HS-27A (cell line): ENCODE results near the gene TMEM267.
A peak's percentile ranks its signal among the peaks of the same experiment; 100 is the strongest.
"Not testable (repeated sequence)": the region's sequence is repeated elsewhere in the genome, so short reads cannot be mapped to it uniquely, and the experiment has no call there.

Source experiments
- DNase-seq: peaks from one replicate; pipeline ENCODE4 v3.0.0-alpha.2; 2012; ENCODE audit warnings: low read depth, missing footprints

TMEM267 gene, protein sequence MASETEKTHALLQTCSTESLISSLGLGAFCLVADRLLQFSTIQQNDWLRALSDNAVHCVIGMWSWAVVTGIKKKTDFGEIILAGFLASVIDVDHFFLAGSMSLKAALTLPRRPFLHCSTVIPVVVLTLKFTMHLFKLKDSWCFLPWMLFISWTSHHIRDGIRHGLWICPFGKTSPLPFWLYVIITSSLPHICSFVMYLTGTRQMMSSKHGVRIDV

DNA sequence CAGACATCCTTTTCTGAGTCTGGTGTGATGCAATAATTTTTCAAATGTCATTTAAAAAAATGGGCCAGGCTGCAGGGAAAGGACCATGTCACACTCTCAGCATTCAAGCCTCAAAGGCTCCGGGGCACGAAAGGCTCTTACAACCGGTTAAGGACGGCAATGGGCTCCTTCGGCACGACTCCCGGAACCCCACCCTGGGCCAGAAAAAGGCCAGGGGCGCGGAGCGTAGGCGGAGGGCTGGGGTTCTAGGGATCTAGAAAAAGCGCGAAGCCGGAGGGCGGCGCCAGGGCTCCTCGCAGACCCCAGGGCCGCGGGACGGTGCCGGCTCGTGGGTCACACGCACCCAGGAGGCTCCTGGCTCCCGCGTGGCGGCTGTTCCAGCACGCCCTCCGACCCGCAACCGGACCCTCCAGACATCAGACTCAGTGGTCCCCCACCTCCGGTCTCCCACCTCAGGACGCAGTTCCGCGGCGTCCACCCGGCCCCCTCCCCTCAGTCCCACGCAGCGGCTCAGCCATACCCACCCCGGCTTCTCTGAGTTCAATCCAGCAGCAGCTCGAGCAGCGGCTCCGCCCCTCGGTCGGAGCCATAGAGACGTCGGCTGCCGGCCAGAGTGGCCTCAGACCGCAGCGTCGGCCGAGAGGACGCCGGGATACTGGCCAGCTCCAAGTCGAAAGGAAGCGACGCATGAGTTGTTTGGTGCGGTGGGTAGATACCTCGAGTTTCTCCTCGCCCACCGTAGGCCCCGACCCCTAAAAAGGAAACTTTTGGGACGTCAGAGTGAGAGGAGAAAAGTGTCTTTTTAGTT, at the start of gene TMEM267:
Gene TMEM267, minus strand, starts transcription at position 568 of the 808 bp plus-strand sequence. CDS start 29,896 bp downstream, outside the sequence.
- DNase-seq, result peak; percentile 80

DNA sequence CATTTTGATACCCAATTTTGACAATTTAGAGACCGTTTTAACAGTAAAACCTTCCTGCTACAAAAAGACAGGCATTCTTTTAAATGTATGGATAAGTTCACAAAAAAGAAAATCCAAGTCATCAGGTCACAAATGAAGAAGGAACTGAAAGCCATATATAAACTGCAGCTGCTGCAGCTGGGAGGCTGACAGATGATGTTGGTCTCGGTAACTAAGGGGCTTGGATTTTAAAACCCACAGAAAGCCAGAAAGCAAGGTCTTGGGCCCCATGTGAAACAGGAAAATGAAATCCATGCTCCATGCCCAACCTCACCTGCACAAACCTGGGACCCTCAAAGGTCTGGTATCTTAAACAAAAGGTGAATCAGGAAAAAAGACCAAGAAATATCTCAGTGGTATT, 47.0 kb upstream of the TMEM267 start:
- no peak for DNase-seq

DNA sequence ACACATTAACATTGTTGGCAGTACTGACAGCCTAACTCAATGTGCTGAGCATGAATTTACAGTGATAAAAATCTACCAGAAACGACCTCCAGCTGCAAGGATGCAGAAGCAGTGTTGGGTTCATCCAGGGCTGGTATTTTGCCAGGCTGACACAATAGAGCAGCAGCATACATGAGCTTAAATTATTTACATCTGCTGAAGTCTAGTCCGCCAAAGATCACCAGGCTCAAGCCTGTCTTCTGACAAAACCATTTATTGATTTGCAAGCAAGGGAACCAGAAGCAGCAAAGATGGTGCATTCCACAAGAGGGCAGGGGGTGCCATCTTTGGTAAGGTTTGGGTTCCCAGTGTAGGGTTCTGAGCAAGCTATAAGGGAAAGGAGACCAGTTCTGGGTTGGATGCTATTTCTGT, 40.0 kb upstream of the TMEM267 start:
- no peak for DNase-seq

DNA sequence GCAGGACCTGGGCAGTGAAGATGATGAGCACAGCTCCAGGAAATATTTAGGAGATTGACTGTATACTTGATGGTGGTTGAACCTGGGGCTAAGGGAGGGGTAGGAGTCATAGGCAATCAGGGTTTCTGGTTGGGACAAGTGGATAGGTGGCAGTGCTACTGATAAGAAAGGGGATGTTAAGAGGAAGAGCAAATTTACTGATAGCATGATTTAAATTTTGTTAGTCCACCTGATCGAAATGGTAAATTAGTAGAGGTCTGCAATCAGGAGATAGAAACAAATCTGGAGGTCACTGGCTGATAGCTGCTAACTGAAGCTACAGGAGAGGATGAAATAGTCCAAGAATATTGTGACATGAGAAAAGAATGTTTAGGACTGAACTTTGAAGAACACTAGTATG, 37.0 kb upstream of the TMEM267 start:
- DNase-seq, result no peak

DNA sequence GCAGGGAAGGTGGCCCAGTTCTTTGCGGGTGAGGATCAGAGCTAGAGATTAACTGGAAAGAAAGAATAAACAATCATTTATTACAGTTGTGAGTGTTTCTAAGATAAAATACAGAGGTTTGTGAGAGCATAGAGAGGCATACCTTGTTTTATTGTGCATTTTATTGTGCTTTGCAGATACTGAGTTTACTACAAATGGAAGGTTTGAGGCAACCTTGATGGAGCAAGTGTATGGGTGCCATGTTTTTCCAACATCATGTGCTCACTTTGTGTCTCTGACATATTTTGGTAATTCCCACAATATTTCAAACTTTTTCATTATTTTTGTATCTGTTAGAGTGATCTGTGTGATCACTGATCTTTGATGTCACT, 32.0 kb upstream of the TMEM267 start:
- DNase-seq, result no peak

DNA sequence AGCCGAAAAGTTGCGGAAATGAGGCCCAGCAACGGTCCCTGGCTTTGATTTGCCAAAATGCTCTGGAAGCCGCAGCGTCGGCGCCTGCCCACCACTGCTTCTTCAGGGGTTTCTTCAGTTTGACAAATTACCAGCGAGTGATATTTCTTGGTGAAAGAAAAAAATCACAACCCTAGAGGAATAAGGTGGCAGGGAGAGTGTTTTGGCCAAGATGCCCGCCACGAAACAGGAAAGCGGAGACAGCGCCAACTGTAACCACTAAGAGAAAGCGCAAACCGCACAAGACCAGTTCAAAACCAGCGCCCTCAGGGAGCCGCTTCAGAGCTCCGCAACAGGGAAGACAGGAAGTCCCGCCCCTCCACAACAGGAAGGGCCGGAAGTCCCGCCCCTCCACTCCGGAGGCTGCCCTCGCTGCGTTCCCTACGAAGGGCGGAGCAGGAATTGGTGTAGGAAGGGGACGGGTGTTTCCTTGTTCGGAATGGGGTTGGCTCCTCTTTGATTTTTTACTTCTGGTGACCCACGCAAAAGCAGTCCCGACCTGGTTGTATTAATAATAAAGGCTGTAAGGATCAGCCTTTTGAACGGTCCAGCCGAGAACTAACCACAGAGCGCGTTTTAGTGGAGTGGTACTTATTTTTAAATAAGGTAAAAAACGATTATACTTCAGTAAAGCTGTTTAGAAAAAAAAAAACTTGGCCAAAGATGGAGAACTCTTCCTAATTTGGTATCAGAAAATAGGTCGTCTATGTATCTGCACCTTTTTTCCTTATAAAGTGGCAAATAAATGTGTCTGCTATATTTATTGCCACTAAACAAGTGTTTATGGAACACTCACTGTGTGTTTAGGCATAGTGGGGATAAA, 31.4 kb upstream of the TMEM267 start, which contains the start of gene C5orf34:
Gene C5orf34, minus strand, starts transcription at position 333 of the 862 bp plus-strand sequence. CDS start 5,809 bp downstream, outside the sequence.
- peak; percentile 95 for DNase-seq

DNA sequence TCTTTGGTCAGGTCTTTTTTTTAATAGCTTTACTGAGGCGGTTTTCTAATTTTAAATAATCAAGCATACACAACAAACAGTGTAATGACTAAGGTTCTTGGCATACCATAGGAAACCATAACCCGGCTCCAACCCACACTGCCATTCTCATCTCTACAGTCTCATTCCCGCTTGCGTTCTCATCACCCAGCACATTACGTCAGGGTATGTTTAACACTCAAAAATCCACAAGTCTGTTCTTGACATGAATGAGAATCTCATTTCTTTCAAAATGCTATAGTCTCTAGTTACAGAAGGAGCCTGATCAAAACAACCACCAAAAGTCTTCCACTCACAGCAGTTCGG, 30.8 kb upstream of the TMEM267 start:
- no peak for DNase-seq

DNA sequence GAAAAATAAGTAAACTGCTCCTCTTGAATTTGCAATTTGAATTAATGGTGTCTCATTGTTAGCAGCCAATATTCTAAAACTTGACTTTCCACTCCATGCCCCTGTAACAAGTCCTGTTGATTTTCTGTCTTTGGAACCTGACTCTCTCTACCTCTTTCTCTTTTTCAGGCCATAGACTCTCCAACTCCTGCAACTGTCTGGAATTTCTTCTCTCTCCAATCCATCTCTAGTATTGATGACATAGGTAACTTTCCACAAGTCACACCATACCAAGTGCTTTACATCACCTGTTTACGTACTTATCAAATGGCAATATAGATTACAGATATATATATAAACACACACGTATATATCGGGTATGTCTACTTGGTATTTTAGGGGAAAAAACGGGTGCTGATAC, 30.4 kb upstream of the TMEM267 start:
- no peak for DNase-seq

DNA sequence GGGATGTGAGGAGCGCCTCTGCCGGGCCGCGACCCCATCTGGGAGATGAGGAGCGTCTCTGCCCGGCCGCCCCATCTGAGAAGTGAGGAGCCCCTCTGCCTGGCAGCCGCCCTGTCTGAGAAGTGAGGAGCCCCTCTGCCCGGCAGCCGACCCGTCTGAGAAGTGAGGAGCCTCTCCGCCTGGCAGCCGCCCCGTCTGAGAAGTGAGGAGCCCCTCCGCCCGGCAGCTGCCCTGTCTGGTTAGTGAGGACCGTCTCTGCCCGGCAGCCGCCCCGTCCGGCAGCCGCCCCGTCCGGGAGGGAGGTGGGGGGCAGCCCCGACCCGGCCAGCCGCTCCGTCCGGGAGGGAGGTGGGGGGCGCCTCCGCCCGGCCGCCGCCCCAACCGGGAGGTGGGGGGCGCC, 27.4 kb upstream of the TMEM267 start:
- DNase-seq, result not testable (repeated sequence)

DNA sequence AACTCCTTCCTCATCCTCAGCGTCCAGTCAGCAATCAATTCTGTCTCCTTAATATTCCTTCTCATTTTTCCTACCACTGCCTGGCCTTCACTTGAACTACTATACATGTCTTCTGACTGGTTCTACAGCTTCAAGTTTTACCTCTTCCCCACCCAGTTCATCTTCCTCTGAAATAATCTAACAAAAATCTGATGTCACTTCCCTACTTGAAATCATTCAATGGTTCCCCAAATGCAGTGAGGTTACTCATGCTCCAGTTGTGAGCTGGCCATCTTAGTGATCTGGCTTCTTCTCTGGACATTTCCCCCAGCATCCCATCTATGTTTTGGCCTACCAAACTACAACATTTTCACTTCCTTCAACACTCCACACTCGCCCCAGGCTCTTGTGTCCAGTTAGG, 14.9 kb upstream of the TMEM267 start:
- no peak for DNase-seq

DNA sequence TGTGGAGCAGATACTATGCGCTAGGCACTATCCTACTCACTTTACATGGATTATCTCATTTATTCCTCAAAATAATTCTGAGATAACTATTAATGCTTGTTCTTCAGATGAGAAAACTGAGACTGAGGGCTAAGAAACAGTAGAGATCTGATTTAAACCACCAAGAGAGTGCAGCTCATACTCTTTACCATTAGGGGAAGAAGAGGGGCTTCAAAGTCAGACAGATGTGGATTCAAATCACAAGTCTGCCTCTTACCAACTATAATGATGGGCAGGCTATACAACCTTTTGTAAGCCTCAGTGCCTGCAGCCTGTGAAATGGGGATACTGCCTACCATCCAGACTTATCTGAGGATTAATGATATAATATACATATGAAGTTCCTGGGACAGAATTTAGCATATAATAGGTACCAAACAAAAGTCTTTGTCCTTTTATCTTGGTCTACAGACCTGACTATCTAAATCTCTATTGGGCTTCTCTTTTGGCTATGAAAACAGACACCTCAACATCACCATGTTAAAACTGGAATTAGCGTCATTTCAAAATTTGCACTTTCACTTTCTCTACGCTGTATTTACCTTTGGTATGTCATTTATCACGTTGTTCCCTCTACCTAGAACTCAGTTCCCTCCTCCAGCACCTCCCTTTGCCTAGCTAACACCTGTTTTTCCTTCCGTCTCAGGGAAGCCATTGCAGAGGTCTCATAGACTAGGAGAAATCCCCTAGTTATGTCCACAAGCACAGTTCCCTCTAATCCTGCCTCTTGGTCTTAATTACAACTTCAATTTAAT, 13.8 kb upstream of the TMEM267 start:
- DNase-seq, result no peak

DNA sequence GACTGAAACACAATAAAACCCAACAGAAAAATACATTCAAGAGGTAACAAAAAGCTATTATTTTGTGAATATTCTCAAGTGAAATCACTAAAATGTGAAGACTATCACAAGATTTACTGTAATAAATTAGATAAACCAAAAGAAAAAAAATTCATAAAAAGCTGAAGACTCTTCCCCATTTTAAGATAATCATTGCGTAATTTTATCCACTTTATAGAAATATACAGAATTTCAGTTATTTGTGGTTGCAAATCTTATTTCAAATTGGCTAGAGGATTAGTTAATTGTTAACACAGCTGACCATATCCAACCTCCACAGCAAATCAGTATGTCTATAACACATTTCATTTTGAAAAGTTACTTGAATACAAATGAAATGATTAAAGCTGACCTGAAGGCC, 7.7 kb upstream of the TMEM267 start:
- DNase-seq, result no peak

DNA sequence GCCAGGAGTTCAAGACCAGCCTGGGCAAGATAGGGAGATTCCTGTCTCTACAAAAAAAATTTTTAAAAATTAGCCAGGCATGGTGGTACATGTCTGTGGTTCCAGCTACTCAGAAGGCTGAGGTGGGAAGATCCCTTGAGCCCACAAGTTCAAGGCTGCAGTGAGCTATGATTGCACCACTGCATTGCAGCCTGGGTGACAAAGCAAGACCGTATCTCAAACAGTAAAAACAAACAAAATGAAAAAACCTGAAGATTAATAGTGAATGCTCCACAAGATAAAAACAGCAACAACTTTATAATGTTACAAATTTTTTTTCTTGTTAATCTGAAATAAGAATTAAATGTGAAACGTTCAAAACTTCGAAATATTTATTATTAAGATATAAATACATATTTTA, 2.7 kb upstream of the TMEM267 start:
- no peak for DNase-seq

DNA sequence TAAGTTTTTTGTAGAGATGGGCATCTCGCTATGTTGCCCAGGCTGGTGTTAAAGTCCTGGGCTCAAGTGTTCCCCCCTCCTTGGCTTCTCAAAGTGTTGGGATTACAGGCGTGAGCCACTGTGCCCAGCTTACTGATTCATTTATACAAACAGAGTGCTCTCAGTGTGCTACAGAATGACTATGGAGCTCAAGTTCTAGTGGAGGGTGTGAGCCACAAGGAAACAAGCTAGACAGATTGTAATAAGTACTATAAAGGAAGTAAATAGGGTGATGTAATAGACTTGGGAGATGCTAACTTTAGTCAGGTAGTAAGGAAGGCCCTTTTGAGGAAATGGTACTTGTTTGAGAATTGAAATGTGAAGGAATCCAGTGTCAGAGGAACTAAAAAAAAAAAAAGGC, 1.7 kb upstream of the TMEM267 start:
- DNase-seq, result no peak

DNA sequence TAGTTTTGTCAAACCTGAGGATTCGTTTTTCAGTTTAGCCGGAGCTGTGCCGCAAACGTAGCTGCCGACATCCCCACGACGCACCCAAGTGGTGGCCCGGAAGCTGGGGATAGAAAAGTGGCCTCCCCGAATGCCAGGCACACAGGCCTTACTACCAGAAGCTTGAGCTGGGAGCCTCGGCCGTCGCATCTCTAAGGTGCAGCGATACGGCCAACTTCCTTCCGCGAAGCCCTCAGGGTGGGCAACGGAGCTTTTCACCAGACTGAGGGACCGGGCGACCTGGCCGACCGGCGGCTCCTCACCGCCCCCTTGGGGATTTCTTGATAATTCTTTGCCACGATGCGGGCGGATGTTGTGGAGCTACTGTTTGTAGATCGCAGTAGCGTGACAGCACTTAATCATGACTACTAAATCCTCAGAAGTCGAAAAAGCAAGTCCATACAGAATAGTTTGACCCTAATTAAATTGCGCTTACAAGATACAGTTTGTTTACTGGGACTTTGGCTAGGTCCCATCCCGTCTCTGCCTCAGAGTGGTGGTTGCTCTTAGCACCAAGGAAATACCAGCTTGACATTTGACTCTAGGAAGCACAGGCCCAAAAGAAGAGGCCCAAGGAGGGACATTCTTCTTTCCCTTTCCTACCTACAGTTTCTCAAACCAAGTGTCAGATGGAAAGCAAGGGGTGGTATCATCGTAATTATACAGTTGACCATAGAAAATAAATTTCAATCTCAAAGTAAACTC, 613 bp upstream of the TMEM267 start:
- DNase-seq, result peak; percentile 69

DNA sequence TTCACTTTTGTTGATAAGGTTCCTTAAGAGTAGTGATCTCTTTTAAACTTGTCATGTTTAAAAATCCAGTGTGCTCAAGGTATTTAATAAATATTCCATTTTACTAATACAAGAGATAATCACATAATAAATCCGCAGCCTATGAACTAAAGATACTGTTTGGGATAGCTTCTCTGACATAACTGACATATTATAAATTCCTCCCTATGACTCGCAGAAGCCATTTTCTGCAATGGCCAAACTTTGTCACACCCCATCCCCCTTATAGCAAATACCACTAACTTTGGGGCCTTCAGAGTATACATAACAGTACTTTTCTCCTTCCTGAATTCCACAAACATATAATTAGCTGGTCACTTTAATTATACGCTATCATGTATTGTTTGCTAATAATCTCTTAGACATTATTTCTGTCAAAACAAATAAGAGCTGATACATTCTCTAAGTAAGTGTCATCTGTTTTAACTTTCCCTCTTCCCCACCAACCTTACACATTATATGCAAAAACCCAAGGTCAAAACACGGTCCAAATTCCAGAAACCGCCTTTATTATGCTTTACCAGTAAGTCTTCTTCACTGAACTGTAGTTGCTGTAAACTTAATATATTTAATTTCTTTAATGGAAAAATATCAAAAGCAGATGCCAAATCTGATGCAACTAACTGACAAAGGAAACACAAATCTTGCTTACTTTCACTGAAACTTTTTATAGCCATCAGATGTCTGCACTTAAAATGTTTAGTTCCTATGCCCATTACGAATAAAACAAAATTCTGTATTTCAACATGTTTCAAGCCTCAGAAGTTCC, 971 bp downstream of the TMEM267 start:
- DNase-seq, result peak; percentile 24

DNA sequence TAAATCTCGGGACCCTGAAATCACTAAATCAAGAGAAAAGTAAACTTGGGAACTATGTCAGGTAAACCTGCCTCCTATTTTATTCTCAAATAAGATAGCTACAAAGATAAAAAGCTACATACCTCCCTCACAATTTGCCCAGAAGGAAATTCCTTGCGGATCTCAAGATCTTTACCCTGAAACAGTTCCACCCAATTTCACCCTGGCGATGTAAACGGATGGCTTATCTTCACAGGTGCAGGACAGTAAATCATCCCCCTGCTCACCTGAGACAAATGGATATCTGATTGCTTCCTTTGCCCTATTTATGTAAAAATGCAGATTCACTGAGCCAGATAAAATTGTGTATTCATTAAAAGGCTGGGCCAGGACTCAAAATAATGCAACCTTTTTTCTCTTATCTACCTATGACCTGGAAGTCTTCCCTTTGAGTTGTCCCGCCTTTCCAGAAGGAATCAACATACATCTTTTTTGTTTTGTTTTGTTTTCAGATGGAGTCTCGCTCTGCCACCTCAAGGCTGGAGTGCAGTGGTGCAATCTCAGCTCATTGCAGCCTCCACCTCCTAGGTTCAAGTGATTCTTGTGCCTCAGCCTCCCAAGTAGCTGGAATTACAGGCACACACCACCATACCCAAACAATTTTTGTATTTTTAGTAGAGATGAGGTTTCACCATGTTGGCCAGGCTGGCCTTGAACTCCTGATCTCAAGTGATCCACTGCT, 13.8 kb downstream of the TMEM267 start:
- DNase-seq, result no peak

DNA sequence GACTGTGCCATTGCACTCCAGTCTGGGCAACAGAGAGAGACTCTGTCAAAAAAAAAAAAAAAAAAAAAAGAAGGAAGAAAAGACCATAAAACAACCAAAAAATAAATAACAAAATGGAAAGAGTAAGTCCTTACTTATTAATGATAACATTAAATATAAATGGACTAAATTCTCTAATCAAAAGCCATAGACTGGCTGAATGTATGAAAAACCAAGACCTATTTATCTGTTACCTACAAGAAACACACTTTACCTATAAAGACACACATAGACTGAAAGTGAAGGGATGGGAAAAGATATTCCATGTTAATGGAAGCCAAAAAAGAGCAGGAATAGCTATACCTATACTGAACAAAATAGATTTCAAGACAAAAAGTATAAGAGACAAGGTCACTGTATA, 16.6 kb downstream of the TMEM267 start:
- DNase-seq, result no peak

DNA sequence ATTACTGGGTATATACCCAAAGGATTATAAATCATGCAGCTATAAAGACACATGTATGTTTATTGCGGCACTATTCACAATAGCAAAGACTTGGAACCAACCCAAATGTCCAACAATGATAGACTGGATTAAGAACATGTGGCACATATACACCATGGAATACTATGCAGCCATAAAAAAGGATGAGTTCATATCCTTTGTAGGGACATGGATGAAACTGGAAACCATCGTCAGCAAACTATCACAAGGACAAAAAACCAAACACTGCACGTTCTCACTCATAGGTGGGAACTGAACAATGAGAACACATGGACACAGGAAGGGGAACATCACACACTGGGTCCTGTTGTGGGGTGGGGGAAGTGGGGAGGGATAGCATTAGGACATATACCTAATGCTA, 18.2 kb downstream of the TMEM267 start:
- DNase-seq, result not testable (repeated sequence)

DNA sequence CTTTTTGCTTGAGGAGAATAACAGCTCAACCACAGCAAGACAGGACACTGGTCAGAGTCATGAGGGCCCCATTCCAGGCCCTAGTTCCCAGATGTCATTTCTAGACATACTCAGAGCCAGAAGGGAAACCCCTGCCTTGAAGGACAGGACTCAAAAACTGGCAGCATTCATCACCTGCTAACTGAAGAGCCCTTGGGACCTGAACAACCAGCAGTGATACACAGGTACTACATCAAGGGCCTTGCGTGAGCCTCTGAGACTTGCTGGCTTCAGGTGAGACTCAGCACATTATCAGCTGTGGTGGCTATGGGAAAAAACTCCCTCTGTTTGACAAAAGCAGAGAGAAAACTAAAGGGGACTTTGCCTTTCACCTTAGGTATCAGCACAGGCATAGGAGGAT, 22.6 kb downstream of the TMEM267 start:
- no peak for DNase-seq
